Parietal lobe (tissue), 1 donor: Measurements from ENCODE around the gene ATRNL1. TPM values are rescaled to one million over a fixed set of nuclear protein-coding genes. Genes with fewer than 3 reads are reported as not detected.

Experiments
- total RNA-seq: library from RNA; depleted of rRNA; stranded (reverse); fragments of >200 nt; gene quantifications from one replicate; pipeline ENCODE4 v1.2.3, GENCODE V29; 2014

ATRNL1 gene
- 468 TPM for total RNA-seq

GRCh38 chr10:115093286-115093775, at the start of gene ATRNL1:
Gene ATRNL1 (plus strand): TSS chr10:115093365. CDS start chr10:115093751, 386 bp downstream.

Other genes with a start within 250 kb of the ATRNL1 start
- gene TRUB1, start 155.2 kb upstream of the ATRNL1 start, total RNA-seq = 42.3 TPM